ENCODE results near the gene BCR.

Gene BCR

GRCh38 chr22:23202812-23203451 lies 22.6 kb downstream of the BCR start:
- no peak for DNase-seq

GRCh38 chr22:23203452-23204124 lies 23.3 kb downstream of the BCR start:
- no peak for DNase-seq

DNA sequence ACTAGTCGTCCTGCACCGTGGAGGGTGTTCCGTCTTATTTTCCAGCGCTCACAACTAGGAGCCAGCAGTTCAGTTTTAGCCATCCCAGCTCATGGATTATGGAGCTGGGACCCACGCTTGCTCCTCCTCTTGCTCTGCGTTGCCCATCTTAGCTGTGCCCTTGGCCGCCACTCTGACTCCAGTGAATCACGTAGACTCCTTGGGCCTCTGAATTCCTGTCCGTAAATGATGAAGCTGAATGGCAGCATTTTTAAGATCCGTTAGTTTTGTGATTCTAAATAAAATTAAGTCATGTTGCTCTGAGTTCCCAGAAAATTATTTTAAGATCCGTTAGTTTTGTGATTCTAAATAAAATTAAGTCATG lies 23.8 kb downstream of the BCR start:
- no peak for DNase-seq

- no peak for DNase-seq
These were observed 24.3 kb downstream of the BCR start for GRCh38 chr22:23204541-23205157.

GRCh38 chr22:23205339-23206049 lies 25.2 kb downstream of the BCR start:
- no peak for DNase-seq

- DNase-seq: no peak
These were observed 26.6 kb downstream of the BCR start for GRCh38 chr22:23206915-23207314.

GRCh38 chr22:23207729-23208393 lies 27.6 kb downstream of the BCR start:
- DNase-seq: no peak

DNA sequence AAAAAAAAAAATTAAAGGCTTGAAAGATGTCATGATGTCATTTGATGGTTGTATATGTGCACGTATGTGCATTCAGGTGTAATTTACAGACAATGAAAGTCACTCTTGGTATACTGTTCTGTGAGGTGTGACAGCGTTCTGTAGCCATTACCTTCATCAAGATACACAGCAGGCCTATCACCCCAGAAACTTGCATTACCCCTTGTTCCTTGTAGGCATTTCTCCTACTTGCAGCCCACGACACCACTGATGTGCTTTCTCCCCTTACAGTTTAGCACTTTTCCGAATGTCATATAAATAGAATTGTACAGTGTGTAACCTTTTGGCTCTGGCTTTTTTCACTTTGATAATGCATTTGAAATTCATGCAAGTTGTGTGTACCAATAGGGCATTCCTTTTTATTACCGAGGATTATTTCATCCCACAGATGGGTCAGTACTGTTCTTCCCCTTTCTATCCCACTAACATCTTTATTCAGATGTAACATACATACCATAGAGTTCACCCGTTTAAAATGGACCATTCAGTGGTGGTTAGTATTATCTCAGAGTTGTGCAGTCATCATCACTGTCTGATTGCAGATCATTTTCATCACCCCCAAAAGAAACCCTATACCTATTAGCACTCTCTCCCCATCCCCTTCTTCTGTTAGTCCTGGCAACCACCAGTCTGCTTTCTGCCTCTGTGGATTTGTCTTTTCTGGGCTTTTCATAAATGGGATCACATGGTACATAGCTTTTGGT lies 30.3 kb downstream of the BCR start:
- no peak for DNase-seq

GRCh38 chr22:23211622-23212021 lies 31.3 kb downstream of the BCR start:
- DNase-seq: no peak

- DNase-seq: no peak
These were observed 32.0 kb downstream of the BCR start for GRCh38 chr22:23212061-23213021.

- no peak for DNase-seq
These were observed 32.8 kb downstream of the BCR start for GRCh38 chr22:23213022-23213555.

- no peak for DNase-seq
These were observed 33.4 kb downstream of the BCR start for GRCh38 chr22:23213581-23214334.

- no peak for DNase-seq
These were observed 34.1 kb downstream of the BCR start for GRCh38 chr22:23214398-23214797.

- no peak for DNase-seq
These were observed 35.3 kb downstream of the BCR start for GRCh38 chr22:23215294-23216241.

DNA sequence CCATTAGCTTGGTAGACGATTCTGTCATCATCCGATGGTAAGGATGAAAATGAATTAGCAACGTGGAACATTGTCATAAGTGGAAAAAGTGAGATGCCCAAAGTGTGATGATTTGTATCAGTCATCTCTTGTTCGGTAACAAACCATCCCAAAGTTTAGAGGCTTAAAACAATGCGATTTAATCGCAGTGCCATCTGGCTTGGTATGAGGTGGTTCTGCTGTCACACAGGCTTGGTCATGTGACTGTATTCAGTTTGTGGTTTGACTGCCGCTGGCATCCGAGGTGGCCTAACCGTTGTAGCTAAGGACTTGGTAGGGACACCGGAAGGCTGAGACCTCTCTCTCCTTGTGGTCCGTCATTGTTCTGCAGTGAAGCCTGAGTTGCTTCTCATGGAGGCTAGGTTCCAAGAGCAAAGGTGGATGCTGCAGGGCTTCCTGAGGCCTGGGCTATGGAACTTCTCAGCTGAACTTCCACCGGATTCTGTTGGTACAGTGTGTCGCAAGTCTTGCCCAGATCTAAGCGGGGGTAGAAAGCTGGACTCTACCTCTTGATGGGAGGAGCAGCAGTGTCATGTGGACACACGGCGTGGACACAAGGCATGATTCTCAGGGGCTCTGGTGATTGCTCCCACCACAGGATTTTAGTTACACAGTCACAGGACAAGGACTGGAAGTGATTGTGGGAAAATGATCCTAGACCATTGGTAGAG lies 36.3 kb downstream of the BCR start:
- DNase-seq: peak; percentile 28

GRCh38 chr22:23217171-23218052 lies 37.1 kb downstream of the BCR start:
- no peak for DNase-seq

All from inflammatory macrophage treated with lipopolysaccharide for 4 hours (primary cell).